Measurements from ENCODE around the gene EFEMP1. TPM values are rescaled to one million over a fixed set of nuclear protein-coding genes. Genes with fewer than 3 reads are reported as not detected.

The EFEMP1 gene
- polyA plus RNA-seq, 3 donors: not detected

DNA sequence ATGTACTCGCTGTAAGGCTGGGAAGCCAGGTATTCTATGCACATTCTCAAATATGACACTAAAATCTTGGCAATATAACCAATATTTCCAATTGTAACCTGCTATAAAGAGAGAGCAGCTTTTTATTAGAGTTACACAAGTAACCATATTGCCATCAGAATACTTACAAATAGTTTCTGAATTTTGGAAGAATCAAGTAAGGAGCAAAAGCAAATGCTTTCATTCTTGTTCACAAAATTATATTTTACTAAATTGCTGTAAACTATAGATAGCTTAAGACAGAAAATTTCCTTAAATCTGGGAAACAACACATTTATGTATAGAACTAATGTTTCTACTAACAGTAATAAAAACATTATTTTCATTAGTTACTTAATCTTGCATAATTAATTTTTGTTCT, 77.2 kb downstream of the EFEMP1 start:
- H3K4me2 ChIP-seq (replicated peaks; ENCODE audit: extremely low read depth, low read length, poor library complexity, severe bottlenecking): no peak overlapping the region
- peaks cover 0 to 7% (median 2%) of the 10 kb centered on the region in 7 donors for H3K9me3 Mint-ChIP-seq
- TF ChIP-seq, protein P1, sequence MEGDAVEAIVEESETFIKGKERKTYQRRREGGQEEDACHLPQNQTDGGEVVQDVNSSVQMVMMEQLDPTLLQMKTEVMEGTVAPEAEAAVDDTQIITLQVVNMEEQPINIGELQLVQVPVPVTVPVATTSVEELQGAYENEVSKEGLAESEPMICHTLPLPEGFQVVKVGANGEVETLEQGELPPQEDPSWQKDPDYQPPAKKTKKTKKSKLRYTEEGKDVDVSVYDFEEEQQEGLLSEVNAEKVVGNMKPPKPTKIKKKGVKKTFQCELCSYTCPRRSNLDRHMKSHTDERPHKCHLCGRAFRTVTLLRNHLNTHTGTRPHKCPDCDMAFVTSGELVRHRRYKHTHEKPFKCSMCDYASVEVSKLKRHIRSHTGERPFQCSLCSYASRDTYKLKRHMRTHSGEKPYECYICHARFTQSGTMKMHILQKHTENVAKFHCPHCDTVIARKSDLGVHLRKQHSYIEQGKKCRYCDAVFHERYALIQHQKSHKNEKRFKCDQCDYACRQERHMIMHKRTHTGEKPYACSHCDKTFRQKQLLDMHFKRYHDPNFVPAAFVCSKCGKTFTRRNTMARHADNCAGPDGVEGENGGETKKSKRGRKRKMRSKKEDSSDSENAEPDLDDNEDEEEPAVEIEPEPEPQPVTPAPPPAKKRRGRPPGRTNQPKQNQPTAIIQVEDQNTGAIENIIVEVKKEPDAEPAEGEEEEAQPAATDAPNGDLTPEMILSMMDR (IDR thresholded peaks at IDR 0.05): no peak
- H3K36me3 ChIP-seq (replicated peaks in 1 of 2; ENCODE audit: control insufficient read depth in 1 of 2, insufficient read depth in 2 of 2, low read length in 2 of 2): no peaks in the 10 kb centered on the region
- H3K27ac ChIP-seq (ENCODE audit: low read depth in 1 of 2, low read length in 2 of 2): no peak overlapping the region
- no peaks in the 10 kb centered on the region for H3K9me3 ChIP-seq (replicated peaks in 1 of 2; ENCODE audit: control insufficient read depth in 1 of 2, insufficient read depth in 1 of 2, low read length in 2 of 2)
- peaks cover 0 to 4% (median 2%) of the 10 kb centered on the region in 3 donors for H3K27me3 Mint-ChIP-seq (ENCODE audit: low read depth in 3 of 3)
- H3K4me1 Mint-ChIP-seq: peaks cover 7% of the 10 kb centered on the region
- DNase-seq: no peak
- no peak overlapping the region for H2AFZ ChIP-seq (ENCODE audit: insufficient read depth, low read depth, low read length, poor library complexity, severe bottlenecking)
- no peak overlapping the region for H3K4me3 Mint-ChIP-seq
- no peak overlapping the region for H3K4me3 ChIP-seq (replicated peaks in 1 of 3; ENCODE audit: low read depth in 2 of 3, low read length in 3 of 3)
- WGBS (ENCODE audit: insufficient coverage): no CpG with 5 or more reads among the region's 1 CpG
- H3K79me2 ChIP-seq (ENCODE audit: insufficient read depth, low read length): no peaks in the 10 kb centered on the region
- no peak overlapping the region for H3K27ac Mint-ChIP-seq
- intact Hi-C loops (cut with micrococcal nuclease): no loop called here
- peaks cover 22 to 25% of the 10 kb centered on the region in 2 donors for H3K4me1 ChIP-seq (ENCODE audit: control insufficient read depth in 1 of 2, insufficient read depth in 2 of 2, low read length in 2 of 2)
- H3K9ac ChIP-seq (ENCODE audit: insufficient read depth, low read length, poor library complexity, severe bottlenecking): no peak overlapping the region
- H4K20me1 ChIP-seq (ENCODE audit: insufficient read depth, low read length): no peaks in the 10 kb centered on the region
- H3K27me3 ChIP-seq (ENCODE audit: control insufficient read depth in 2 of 2, insufficient read depth in 2 of 2, low read length in 2 of 2): no peaks in the 10 kb centered on the region
- no peaks in the 10 kb centered on the region for H3K36me3 Mint-ChIP-seq

DNA sequence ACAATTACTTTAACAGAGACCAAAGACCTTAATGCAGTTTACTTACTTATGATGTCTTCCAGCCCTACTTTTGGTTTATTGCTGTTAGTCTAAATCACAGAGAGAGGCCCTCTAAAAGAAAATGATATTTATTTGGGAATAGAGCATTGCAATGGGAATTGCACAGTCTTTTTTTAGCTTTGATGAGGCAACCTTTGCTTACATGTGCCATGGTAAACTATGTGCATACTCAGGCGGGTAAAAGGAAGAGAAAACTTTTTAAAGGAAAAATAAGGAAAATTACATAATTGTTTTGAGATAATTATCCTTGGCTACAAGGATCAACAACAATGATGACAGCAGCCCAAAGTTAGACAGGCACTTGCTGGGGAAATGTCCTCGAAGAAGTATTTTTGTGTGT, 78.6 kb downstream of the EFEMP1 start:
- intact Hi-C loops (cut with micrococcal nuclease): no loop called here

More for the DNA sequence above, 78.6 kb downstream of the EFEMP1 start:
- Histone ChIP-seq H2AFZ (ENCODE audit: insufficient read depth, low read depth, low read length, poor library complexity, severe bottlenecking) (no peak overlapping the region), H3K36me3 (replicated peaks in 1 of 2; ENCODE audit: control insufficient read depth in 1 of 2, insufficient read depth in 2 of 2, low read length in 2 of 2) (no peaks in the 10 kb centered on the region), H3K4me1 (ENCODE audit: control insufficient read depth in 1 of 2, insufficient read depth in 2 of 2, low read length in 2 of 2) (peaks cover 22 to 25% of the 10 kb centered on the region in 2 donors), H3K27ac (ENCODE audit: low read depth in 1 of 2, low read length in 2 of 2) (peak overlapping the region in 1 of 2 donors; percentile 42), H3K4me2 (replicated peaks; ENCODE audit: extremely low read depth, low read length, poor library complexity, severe bottlenecking) (no peak overlapping the region), H4K20me1 (ENCODE audit: insufficient read depth, low read length) (no peaks in the 10 kb centered on the region), H3K9ac (ENCODE audit: insufficient read depth, low read length, poor library complexity, severe bottlenecking) (no peak overlapping the region), H3K9me3 (replicated peaks in 1 of 2; ENCODE audit: control insufficient read depth in 1 of 2, insufficient read depth in 1 of 2, low read length in 2 of 2) (no peaks in the 10 kb centered on the region), H3K79me2 (ENCODE audit: insufficient read depth, low read length) (no peaks in the 10 kb centered on the region), H3K4me3 (replicated peaks in 1 of 3; ENCODE audit: low read depth in 2 of 3, low read length in 3 of 3) (no peak overlapping the region), H3K27me3 (ENCODE audit: control insufficient read depth in 2 of 2, insufficient read depth in 2 of 2, low read length in 2 of 2) (no peaks in the 10 kb centered on the region)
- no CpG with 5 or more reads among the region's 2 CpGs for WGBS (ENCODE audit: insufficient coverage)
- TF ChIP-seq, protein P1 (IDR thresholded peaks at IDR 0.05): no peak
- Mint-ChIP-seq H3K27me3 (ENCODE audit: low read depth in 3 of 3) (peaks cover 0 to 3% (median 2%) of the 10 kb centered on the region in 3 donors), H3K4me3 (no peak overlapping the region), H3K36me3 (no peaks in the 10 kb centered on the region), H3K9me3 (peaks cover 0 to 7% (median 2%) of the 10 kb centered on the region in 7 donors), H3K4me1 (peaks cover 7% of the 10 kb centered on the region), H3K27ac (peak overlapping the region in 2 of 7 donors; percentile 23 to 44)
- DNase-seq: no peak

Measured in CD14-positive monocyte (primary cell).